GM10847 (cell line): Measurements from ENCODE around the gene UBR1.

Experiments
- POLR2A ChIP-seq: IDR thresholded peaks from 2 replicates; pipeline ENCODE4 v1.6.1; 2011; ENCODE audit not compliant: insufficient read length; ENCODE audit errors: extremely low read depth

The UBR1 gene

DNA sequence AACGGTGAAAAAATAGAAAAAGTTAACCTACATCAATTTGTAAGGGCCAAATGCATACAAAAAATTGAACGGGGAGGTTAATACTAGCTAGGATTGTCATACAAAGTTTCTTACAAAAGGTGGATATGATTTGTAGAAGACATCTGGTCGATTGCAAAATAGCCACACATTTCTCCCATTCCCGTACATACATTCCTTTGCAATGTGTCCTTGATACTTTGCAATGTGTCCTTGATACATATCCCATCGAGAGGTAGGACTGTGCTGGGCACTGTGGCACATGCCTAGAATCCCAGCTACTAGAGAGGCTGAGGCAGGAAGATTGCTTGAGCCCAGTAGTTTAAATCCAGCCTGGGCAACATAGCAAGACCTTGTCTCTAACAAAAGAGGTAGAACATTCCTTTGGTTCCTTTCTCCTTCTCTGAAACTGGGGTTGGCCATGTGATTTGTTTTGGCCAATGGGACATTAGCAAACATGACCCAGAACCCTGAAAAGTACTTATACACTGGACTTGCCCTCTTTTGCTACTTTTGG is 194.7 kb downstream of the UBR1 start:
- TF ChIP-seq POLR2A, result no peak

DNA sequence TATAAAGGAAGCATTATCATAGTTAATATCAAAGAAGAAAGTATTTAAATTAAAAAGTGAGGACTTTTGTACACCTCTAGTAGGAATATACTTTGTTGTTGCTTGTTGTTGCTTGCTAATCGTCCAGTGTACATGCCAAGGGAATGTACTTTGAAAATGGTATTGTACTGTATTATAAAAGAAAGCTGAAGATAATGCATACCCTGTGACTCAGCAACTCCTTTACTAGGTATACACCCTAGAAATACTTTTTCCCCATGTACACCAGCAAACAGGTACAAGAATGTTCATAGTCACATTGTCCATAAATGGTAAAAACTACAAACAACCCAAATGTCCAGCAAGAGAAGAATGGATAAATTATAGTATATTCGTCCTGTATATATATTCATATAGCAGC is 197.3 kb downstream of the UBR1 start:
- no peak for TF ChIP-seq POLR2A

DNA sequence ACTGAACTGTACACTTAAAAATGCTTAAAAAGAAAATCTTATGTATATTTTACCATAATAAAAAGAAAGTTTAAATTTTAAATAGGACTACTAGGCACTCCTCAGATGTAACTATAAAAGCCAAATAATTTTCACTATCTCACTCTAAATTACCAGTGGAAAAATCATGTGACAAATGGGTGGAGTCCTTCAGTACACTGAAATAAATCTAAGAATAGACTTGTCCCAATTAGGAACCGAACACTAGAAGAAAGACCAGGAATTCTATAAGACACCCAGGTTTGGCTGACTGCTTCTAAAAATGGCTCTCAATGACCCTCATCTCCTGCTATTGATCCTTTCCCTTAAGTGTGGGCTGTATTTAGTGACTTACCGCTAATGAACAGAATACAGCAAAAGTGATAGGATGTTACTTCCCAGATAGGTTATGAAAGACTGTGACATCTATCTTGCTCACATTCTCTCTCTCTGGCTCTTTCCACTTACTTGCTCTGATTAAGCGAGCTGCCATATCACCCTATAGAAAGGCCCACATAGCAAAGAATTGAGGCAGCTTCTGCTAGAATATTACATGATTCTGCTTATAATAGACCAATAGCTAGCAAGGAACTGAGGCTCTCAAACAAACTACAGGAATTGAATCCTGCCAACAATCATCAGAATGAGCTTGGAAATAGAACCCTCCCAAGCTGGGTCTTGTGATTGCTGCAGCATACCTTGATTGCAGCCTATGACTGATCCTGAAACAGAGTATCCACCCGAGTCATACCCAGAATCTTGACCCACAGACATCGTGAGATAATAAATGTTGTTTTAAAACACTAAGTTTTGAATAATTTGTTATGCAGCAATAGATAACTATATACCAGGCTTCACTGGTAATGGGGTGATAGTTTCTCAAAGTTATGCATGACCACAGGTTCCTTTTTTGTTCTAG is 202.2 kb downstream of the UBR1 start:
- no peak for TF ChIP-seq POLR2A
